Peyer's patch (tissue), 4 donors: Measurements from ENCODE around the gene OR10J4. TPM values are rescaled to one million over a fixed set of nuclear protein-coding genes. Genes with fewer than 3 reads are reported as not detected.
"Not testable (repeated sequence)": the region's sequence is repeated elsewhere in the genome, so short reads cannot be mapped to it uniquely, and the experiment has no call there.

Source experiments
- DNase-seq, 3 donors: peaks; one replicate each; pipeline ENCODE4 v3.0.0-alpha.2; 2017 to 2019
- H3K27ac ChIP-seq, 4 donors: fragments of 200-600 bp; sonication (generic); one replicate each; pipeline ENCODE4 v1.5.1; 2016 to 2019
- H3K27me3 ChIP-seq, 2 donors: fragments of 200-600 bp; sonication (generic); one replicate each; pipeline ENCODE4 v1.5.1; 2019
- H3K36me3 ChIP-seq, 3 donors: fragments of 200-600 bp; sonication (generic); one replicate each; pipeline ENCODE4 v1.5.1; 2016 to 2019
- H3K4me1 ChIP-seq, 4 donors: fragments of 200-600 bp; sonication (generic); one replicate each; pipeline ENCODE4 v1.5.1; 2016 to 2019
- H3K4me3 ChIP-seq, 4 donors: fragments of 200-600 bp; sonication (generic); 1 replicate in 3 of 4; 2 replicates in 1 of 4; pipeline ENCODE4 v1.5.1; 2016 to 2019; ENCODE audit warnings: mild to moderate bottlenecking in 1 of 4
- H3K9me3 ChIP-seq, 4 donors: fragments of 200-600 bp; sonication (generic); one replicate each; pipeline ENCODE4 v1.5.1; 2016 to 2019; ENCODE audit warnings: mild to moderate bottlenecking in 1 of 4
- POLR2A ChIP-seq, 2 donors: fragments of 450-650 bp; IDR thresholded peaks; one replicate each; pipeline ENCODE4 v1.5.1; 2017; ENCODE audit warnings: antibody characterized with exemption in 2 of 2, mild to moderate bottlenecking in 2 of 2, moderate library complexity in 2 of 2
- total RNA-seq, 4 donors: library from RNA; depleted of rRNA; stranded (reverse); fragments of >200 nt; gene quantifications; one replicate each; pipeline ENCODE4 v1.1.0, GENCODE V29; 2016
- TF ChIP-seq, protein P1 (sequence below), 6 experiments: fragments of 450-650 bp in 4 of 6; fragments of 200-600 bp in 2 of 6; sonication (generic) in 1 of 6; IDR thresholded peaks; one replicate each; pipeline ENCODE4 v1.5.1; 2017 to 2019; ENCODE audit warnings: antibody characterized with exemption in 6 of 6, mild to moderate bottlenecking in 3 of 6, moderate library complexity in 1 of 6

Gene OR10J4
- total RNA-seq, 4 donors from 2014 or later, result not detected

DNA sequence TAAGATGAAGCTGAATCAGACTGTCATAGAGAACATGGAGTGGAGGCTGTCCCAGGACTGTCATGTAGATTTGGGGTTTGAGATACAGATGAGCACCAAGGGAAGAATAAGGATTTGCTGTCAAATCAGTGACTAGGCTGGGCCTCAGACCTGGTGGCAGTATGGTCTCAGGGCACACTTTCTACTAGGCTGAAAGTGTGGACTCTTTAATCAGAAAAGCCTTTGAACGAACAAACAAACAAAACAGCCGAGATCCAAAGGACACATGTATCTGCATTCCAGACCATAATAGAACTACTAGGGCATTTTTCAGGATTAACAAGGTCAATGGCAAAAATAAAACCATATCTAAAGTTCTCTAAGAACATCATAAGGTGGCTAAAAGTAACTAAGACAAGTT lies 10.4 kb downstream of the OR10J4 start:
- H3K36me3 ChIP-seq, result no peaks in the 10 kb centered on the region
- H3K27ac ChIP-seq, result no peak overlapping the region
- H3K4me1 ChIP-seq, result no peaks in the 10 kb centered on the region
- DNase-seq, result no peak
- TF ChIP-seq, protein P1, sequence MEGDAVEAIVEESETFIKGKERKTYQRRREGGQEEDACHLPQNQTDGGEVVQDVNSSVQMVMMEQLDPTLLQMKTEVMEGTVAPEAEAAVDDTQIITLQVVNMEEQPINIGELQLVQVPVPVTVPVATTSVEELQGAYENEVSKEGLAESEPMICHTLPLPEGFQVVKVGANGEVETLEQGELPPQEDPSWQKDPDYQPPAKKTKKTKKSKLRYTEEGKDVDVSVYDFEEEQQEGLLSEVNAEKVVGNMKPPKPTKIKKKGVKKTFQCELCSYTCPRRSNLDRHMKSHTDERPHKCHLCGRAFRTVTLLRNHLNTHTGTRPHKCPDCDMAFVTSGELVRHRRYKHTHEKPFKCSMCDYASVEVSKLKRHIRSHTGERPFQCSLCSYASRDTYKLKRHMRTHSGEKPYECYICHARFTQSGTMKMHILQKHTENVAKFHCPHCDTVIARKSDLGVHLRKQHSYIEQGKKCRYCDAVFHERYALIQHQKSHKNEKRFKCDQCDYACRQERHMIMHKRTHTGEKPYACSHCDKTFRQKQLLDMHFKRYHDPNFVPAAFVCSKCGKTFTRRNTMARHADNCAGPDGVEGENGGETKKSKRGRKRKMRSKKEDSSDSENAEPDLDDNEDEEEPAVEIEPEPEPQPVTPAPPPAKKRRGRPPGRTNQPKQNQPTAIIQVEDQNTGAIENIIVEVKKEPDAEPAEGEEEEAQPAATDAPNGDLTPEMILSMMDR (IDR thresholded peaks at IDR 0.05), result no peak
- no peak for TF ChIP-seq POLR2A (IDR thresholded peaks at IDR 0.05)
- no peaks in the 10 kb centered on the region for H3K27me3 ChIP-seq
- H3K4me3 ChIP-seq, result no peak overlapping the region
- H3K9me3 ChIP-seq, result no peaks in the 10 kb centered on the region

DNA sequence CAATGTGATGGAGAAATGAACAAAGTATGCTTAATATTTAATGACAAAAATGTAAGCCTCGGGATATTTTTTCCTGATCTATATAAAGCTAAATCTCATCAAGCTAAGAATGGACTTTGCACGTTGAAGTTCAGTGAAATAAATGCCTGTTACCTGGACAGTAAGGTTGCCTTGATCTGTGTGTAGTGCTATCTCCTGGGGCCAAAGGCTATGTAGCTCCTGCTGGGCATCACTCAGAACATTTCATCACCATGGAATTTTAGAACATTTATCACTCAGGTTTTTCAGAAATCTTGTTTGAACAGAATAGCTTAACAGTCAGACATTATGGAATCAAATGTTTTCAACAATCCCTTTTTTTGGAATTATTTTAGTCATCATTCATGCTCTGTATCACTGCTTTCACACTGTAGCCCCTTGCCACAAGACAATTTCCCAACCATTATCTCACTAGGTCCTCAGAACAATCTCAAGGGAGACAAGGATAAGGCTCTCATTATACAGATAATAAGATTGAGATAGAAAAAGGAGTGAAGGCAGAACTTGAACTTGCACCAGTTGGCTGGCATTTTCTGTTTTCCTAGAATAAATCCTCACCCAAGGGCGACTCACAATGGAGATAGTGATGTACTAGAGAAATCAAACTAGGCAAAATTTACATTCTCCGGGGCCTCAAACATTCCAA lies 11.2 kb downstream of the OR10J4 start:
- Histone ChIP-seq H3K4me1 (no peaks in the 10 kb centered on the region), H3K36me3 (no peaks in the 10 kb centered on the region), H3K4me3 (no peak overlapping the region), H3K27me3 (no peaks in the 10 kb centered on the region), H3K9me3 (no peaks in the 10 kb centered on the region), H3K27ac (no peak overlapping the region)
- no peak for DNase-seq
- no peak for TF ChIP-seq POLR2A (IDR thresholded peaks at IDR 0.05)
- TF ChIP-seq, protein P1 (IDR thresholded peaks at IDR 0.05), result no peak

DNA sequence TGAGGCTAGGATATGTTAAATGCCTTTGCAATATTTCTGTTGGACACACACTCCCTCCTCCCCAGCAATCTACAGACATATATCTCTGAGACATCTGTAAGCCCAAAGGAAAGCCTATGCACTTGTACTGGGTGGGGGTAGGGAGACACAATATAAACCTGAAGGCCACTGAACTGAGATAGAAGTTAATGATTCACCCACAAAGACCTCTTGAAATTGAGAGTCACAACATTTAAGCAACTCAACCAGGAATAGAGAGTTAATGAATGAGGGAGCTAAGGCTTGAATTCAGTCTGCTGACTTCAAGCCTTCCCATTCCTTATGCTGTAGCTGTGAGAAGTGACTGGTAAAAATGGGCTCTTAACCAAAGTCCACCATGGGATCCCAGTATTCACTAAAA lies 12.5 kb downstream of the OR10J4 start:
- H3K27ac ChIP-seq, result no peak overlapping the region
- TF ChIP-seq, protein P1 (IDR thresholded peaks at IDR 0.05), result no peak
- TF ChIP-seq POLR2A (IDR thresholded peaks at IDR 0.05), result no peak
- no peaks in the 10 kb centered on the region for H3K4me1 ChIP-seq
- no peak for DNase-seq
- H3K4me3 ChIP-seq, result no peak overlapping the region
- no peaks in the 10 kb centered on the region for H3K9me3 ChIP-seq
- H3K27me3 ChIP-seq, result no peaks in the 10 kb centered on the region
- H3K36me3 ChIP-seq, result no peaks in the 10 kb centered on the region

DNA sequence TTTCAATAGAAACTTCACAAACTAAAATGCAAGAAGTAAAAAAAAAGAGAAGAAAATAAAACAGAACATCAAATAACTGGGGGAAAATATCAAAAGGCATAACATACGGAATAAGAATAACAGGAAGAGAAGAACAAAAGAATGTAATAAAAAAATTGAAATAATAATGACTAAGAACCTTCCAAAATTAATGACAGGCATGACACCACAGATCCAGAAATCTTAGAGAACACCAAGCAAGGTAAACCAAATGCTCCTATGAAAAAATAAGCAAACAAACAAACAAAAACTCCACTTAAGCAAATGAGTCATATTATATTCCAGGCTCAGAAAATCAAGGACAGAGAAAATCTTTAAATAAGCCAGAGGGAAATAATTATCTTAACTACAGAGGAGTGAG lies 16.2 kb downstream of the OR10J4 start:
- no peak overlapping the region for H3K27ac ChIP-seq
- no peaks in the 10 kb centered on the region for H3K4me1 ChIP-seq
- no peak for DNase-seq
- TF ChIP-seq POLR2A (IDR thresholded peaks at IDR 0.05), result no peak
- TF ChIP-seq, protein P1 (IDR thresholded peaks at IDR 0.05), result no peak
- no peaks in the 10 kb centered on the region for H3K27me3 ChIP-seq
- no peak overlapping the region for H3K4me3 ChIP-seq
- H3K36me3 ChIP-seq, result no peaks in the 10 kb centered on the region
- H3K9me3 ChIP-seq, result no peaks in the 10 kb centered on the region

DNA sequence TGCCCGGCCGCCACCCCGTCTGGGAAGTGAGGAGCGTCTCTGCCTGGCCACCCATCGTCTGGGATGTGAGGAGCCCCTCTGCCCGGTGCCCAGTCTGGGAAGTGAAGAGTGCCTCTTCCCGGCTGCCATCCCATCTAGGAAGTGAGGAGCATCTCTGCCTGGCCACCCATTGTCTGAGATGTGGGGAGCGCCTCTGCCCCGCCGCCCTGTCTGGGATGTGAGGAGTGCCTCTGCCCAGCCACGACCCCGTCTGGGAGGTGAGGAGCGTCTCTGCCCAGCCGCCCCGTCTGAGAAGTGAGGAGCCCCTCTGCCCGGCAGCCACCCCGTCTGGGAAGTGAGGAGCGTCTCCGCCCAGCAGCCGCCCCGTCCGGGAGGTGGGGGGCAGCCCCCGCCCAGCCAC lies 17.6 kb downstream of the OR10J4 start:
- not testable (repeated sequence) for DNase-seq, H3K4me3 ChIP-seq, H3K9me3 ChIP-seq, H3K36me3 ChIP-seq, H3K4me1 ChIP-seq, H3K27me3 ChIP-seq, H3K27ac ChIP-seq

DNA sequence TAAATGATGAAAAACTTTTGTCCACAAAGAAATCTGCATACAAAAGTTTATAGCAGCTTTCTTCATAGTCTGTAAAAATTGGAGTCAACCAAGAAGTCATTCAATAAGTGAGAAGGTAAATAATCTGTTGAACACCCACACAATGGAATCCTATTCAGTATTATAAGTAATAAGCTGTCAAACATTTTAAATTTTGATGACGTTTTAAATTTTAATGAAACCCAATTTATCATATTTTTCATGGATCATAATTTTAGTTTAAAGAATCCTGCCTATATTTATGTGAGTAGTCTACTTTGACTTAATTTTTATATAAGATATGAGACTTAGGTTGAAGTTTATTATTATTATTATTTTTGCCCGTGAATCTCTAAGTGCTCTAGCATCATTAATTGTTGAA lies 27.5 kb downstream of the OR10J4 start:
- no peaks in the 10 kb centered on the region for H3K27me3 ChIP-seq
- H3K4me3 ChIP-seq, result no peak overlapping the region
- H3K36me3 ChIP-seq, result no peaks in the 10 kb centered on the region
- DNase-seq, result no peak
- no peak for TF ChIP-seq POLR2A (IDR thresholded peaks at IDR 0.05)
- TF ChIP-seq, protein P1 (IDR thresholded peaks at IDR 0.05), result no peak
- H3K27ac ChIP-seq, result no peak overlapping the region
- no peaks in the 10 kb centered on the region for H3K4me1 ChIP-seq
- H3K9me3 ChIP-seq, result no peaks in the 10 kb centered on the region
